Lower leg skin (tissue), 3 donors: ENCODE measurements around the gene KPNA2.

Experiments used
- POLR2A ChIP-seq, 2 donors: fragments of 450-650 bp; IDR thresholded peaks; one replicate each; pipeline ENCODE4 v1.6.1; 2016 to 2017; ENCODE audit warnings: antibody characterized with exemption in 2 of 2, mild to moderate bottlenecking in 1 of 2, moderate library complexity in 1 of 2
- TF ChIP-seq, protein P1 (sequence below), 3 donors: fragments of 450-650 bp; IDR thresholded peaks; one replicate each; pipeline ENCODE4 v1.5.1; 2016; ENCODE audit warnings: antibody characterized with exemption in 3 of 3, mild to moderate bottlenecking in 3 of 3, moderate library complexity in 2 of 3

DNA sequence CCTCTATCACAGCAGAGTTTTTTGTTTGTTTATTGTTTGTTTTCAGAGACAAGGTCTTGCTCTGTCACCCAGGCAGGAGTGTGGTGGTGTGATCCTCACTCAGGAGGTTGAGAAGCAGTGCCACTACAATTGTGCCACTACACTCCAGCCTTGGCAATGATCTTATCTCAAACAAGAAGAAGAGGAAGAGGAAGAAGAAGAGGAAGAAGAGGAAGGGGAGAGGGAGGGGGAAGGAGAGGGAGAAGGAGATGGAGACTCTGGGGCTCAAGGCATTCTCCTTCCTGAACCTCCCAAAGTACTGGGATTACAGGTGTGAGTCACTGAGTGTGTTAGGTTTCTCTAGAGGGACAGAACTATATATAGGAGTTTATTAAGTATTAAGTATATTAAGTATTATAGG is 22.1 kb upstream of the KPNA2 start:
- TF ChIP-seq, protein P1, sequence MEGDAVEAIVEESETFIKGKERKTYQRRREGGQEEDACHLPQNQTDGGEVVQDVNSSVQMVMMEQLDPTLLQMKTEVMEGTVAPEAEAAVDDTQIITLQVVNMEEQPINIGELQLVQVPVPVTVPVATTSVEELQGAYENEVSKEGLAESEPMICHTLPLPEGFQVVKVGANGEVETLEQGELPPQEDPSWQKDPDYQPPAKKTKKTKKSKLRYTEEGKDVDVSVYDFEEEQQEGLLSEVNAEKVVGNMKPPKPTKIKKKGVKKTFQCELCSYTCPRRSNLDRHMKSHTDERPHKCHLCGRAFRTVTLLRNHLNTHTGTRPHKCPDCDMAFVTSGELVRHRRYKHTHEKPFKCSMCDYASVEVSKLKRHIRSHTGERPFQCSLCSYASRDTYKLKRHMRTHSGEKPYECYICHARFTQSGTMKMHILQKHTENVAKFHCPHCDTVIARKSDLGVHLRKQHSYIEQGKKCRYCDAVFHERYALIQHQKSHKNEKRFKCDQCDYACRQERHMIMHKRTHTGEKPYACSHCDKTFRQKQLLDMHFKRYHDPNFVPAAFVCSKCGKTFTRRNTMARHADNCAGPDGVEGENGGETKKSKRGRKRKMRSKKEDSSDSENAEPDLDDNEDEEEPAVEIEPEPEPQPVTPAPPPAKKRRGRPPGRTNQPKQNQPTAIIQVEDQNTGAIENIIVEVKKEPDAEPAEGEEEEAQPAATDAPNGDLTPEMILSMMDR (IDR thresholded peaks at IDR 0.05) = no peak
- no peak for TF ChIP-seq POLR2A (IDR thresholded peaks at IDR 0.05)
